ENCODE data around the gene SUGT1. TPM values are rescaled to one million over a fixed set of nuclear protein-coding genes. Genes with fewer than 3 reads are reported as not detected.

Gene SUGT1
- total and polyA plus RNA-seq, 8 donors: 43.5 to 65.0 (median 51.2) TPM

DNA sequence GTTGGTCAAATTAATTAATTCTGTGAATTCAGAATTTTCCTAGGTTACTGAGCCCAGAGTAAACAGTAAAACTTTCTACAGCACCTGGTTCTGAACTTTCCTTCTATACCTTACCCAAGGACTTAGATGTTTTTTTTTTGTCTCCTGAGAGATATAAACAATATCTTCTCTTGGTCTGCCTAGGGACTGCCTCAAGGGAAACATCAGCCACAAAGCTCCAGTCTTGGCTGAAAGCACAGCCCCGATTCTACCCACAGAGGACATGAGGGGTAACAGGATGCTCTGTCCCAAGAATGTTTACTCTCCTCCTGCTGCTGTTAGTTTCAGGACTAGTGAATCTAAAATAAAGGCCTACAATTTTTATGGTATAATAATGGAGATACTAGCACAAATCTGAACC lies 72.7 kb downstream of the SUGT1 start:
- Histone ChIP-seq H3K4me3 (no peak overlapping the region), H3K27ac (no peak overlapping the region), H3K4me1 (no peaks in the 10 kb centered on the region), H3K9me3 (no peaks in the 10 kb centered on the region), H3K36me3 (no peaks in the 10 kb centered on the region), H3K27me3 (no peaks in the 10 kb centered on the region)
- DNase-seq (no peak), ATAC-seq (no peak)
- intact Hi-C loops (cut with DNase I): no loop called here
- TF ChIP-seq CTCF (IDR thresholded peaks at IDR 0.05): no peak

DNA sequence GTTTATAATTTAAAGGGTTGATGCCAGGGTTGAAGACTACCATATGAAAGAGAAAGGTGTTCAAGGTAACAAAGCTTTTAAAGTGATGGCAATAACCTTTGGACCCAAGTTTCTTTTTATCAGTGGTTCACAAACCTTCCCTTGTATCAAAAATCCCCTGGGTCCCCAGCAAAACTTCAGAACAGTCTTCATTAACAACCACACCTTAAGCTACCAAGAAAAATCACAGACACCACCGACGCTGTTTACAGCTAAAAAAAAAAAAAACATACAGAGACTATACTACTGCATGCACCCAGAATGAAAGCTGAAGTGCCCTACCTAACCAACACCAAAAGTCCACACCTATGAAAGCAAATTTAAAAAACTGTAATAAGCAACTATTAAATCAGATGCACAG lies 73.6 kb downstream of the SUGT1 start:
- Histone ChIP-seq H3K4me1 (no peaks in the 10 kb centered on the region), H3K27me3 (no peaks in the 10 kb centered on the region), H3K36me3 (no peaks in the 10 kb centered on the region), H3K9me3 (no peaks in the 10 kb centered on the region), H3K4me3 (no peak overlapping the region), H3K27ac (no peak overlapping the region)
- TF ChIP-seq CTCF (IDR thresholded peaks at IDR 0.05): no peak
- ATAC-seq: no peak
- intact Hi-C loops (cut with DNase I): no loop called here
- DNase-seq: no peak

DNA sequence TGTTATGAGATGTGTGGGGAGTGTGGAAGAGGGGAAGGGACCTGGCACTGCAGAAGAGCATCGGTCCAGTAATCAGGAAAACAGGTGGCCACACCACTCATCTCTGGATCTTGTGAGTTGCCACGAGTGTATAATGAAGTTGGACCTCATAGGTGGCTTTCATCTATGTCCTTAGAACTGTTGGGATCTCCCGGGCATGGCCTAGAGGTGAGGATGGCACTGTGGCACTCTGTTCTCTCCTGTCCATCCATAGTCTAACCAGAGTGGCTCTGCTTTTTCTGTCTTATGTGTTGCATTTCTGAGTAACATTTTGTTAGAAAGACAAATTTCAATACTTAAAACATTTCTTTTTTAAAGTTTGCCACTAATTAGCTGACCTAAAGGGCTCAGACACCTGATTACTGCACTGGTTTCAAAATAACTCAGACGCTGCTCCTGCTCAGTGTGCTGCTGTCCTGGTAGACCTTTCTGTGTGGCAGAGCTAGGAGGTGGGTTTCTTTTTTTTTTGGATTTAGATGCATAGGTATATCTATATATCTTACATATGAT lies 81.5 kb downstream of the SUGT1 start:
- no peak for DNase-seq
- no peak for TF ChIP-seq CTCF (IDR thresholded peaks at IDR 0.05)
- H3K27ac ChIP-seq: no peak overlapping the region
- peaks cover 0 to 8% of the 10 kb centered on the region in 2 donors for H3K4me1 ChIP-seq
- intact Hi-C loops (cut with DNase I): no loop called here
- no peaks in the 10 kb centered on the region for H3K36me3 ChIP-seq
- no peak overlapping the region for H3K4me3 ChIP-seq
- no peak for ATAC-seq
- peaks cover 14 to 32% of the 10 kb centered on the region in 2 donors for H3K27me3 ChIP-seq
- no peaks in the 10 kb centered on the region for H3K9me3 ChIP-seq

GRCh38 chr13:52736891-52737290 lies 84.3 kb downstream of the SUGT1 start:
- DNase-seq (no peak), ATAC-seq (no peak)
- no peak overlapping the region for H3K4me3 ChIP-seq
- no peaks in the 10 kb centered on the region for H3K36me3 ChIP-seq
- intact Hi-C loops (cut with DNase I): no loop called here
- no peaks in the 10 kb centered on the region for H3K9me3 ChIP-seq
- peaks cover 0 to 11% of the 10 kb centered on the region in 2 donors for H3K4me1 ChIP-seq
- no peak for TF ChIP-seq CTCF (IDR thresholded peaks at IDR 0.05)
- H3K27me3 ChIP-seq: peaks cover 20 to 60% of the 10 kb centered on the region in 2 donors
- no peak overlapping the region for H3K27ac ChIP-seq

DNA sequence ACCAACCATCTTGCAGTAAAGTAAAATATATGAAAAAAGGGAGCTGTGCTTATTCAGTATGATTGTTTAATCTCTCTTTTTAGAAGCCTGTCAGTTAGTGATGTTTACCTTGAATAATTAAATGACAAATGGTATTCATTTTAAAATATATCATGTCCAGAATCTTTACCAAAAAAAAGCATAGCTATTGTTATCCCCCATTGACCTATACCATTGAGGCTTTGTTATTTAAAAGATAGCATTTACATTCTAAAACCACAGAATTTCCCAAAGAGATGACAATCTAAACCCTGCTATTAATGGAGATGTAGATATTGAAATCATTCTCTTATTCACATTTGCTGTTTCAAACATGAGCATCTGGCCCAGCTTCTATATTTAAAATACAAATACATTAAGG lies 84.8 kb downstream of the SUGT1 start:
- H3K9me3 ChIP-seq: no peaks in the 10 kb centered on the region
- intact Hi-C loops (cut with DNase I): no loop called here

More for the DNA sequence above, 84.8 kb downstream of the SUGT1 start:
- Histone ChIP-seq H3K4me3 (no peak overlapping the region), H3K36me3 (no peaks in the 10 kb centered on the region), H3K27ac (no peak overlapping the region), H3K27me3 (peaks cover 20 to 64% of the 10 kb centered on the region in 2 donors), H3K4me1 (peaks cover 0 to 11% of the 10 kb centered on the region in 2 donors)
- TF ChIP-seq CTCF (IDR thresholded peaks at IDR 0.05): no peak
- no peak for ATAC-seq
- DNase-seq: no peak
